Erythroblast (primary cell): ENCODE results near the gene XCL1.

Experiments used
- GATA1 ChIP-seq: IDR thresholded peaks from 2 replicates; pipeline ENCODE4 v1.6.1; 2011; ENCODE audit warnings: low read depth, mild to moderate bottlenecking, control low read depth, low read length, moderate library complexity
- POLR2A ChIP-seq: IDR thresholded peaks from 2 replicates; pipeline ENCODE4 v1.6.1; 2011; ENCODE audit warnings: mild to moderate bottlenecking, low read length

DNA sequence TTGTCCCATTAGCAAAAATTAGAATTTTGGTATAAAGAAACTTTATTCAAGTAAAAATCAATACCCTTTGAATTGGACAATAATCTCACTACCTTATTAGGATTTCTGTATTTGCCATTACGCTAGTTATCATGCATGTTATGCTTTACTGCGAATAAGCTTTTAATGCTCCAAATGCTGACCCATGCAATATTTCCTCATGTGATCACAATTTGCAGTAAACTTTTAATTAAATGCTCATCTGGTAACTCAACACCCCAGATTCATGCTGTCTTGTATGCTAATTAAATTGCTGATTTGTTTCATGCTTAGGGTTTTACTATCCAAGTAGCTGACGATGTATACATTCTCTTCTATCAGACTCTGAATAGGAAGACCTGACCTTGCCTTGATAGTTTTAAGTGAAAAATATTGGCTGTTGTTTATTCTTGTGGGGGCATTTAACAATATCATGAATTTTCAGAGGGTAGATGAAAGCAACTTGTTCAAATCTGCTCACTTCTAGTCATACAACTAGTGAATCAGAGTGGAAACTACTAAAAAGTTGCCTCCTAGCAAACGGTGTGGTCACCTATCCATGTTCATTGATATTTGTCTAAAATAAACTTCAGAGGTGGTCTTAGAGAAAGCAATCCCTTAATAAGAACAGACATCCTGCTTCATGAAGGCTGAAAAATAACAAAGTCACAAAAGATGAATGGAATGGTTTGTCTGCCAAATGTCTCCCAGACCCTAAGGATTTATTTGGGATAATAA is 5.6 kb downstream of the XCL1 start:
- TF ChIP-seq POLR2A = no peak
- no peak for TF ChIP-seq GATA1
